Amniotic epithelial cell (primary cell): Measurements from ENCODE around the gene GARS1.
"Not testable (repeated sequence)": the region's sequence is repeated elsewhere in the genome, so short reads cannot be mapped to it uniquely, and the experiment has no call there.

Experiments used
- DNase-seq: peaks from one replicate; pipeline ENCODE4 v3.0.0-alpha.2; 2010; ENCODE audit warnings: low read depth

The GARS1 gene

GRCh38 chr7:30594540-30595435 is at the start of gene GARS1:
Gene GARS1 (plus strand): TSS chr7:30594878. CDS start chr7:30594922, 44 bp downstream.
- peak; percentile 86 for DNase-seq

- peak; percentile 81 for DNase-seq
Measured at GRCh38 chr7:30545791-30546555, 48.7 kb upstream of the GARS1 start.

GRCh38 chr7:30546596-30546995 is 48.1 kb upstream of the GARS1 start:
- DNase-seq = no peak

- DNase-seq = peak; percentile 65
Measured at GRCh38 chr7:30548845-30549244, 45.8 kb upstream of the GARS1 start.

GRCh38 chr7:30549931-30550493 is 44.7 kb upstream of the GARS1 start:
- no peak for DNase-seq

- DNase-seq = no peak
Measured at GRCh38 chr7:30552330-30552729, 42.3 kb upstream of the GARS1 start.

GRCh38 chr7:30553141-30553540 is 41.5 kb upstream of the GARS1 start:
- DNase-seq = no peak

GRCh38 chr7:30553546-30553945 is 41.1 kb upstream of the GARS1 start:
- no peak for DNase-seq

- no peak for DNase-seq
Measured at GRCh38 chr7:30555525-30555924, 39.2 kb upstream of the GARS1 start.

- peak; percentile 15 for DNase-seq
Measured at GRCh38 chr7:30556840-30557239, 37.8 kb upstream of the GARS1 start.

GRCh38 chr7:30557245-30557644 is 37.4 kb upstream of the GARS1 start:
- DNase-seq = no peak

- no peak for DNase-seq
Measured at GRCh38 chr7:30559611-30560010, 35.1 kb upstream of the GARS1 start.

GRCh38 chr7:30561389-30561788 is 33.3 kb upstream of the GARS1 start:
- DNase-seq = no peak

- DNase-seq = peak; percentile 24
Measured at GRCh38 chr7:30562498-30562897, 32.2 kb upstream of the GARS1 start.

GRCh38 chr7:30562909-30563308 is 31.8 kb upstream of the GARS1 start:
- no peak for DNase-seq

- peak; percentile 48 for DNase-seq
Measured at GRCh38 chr7:30563326-30563942, 31.2 kb upstream of the GARS1 start.

GRCh38 chr7:30564243-30564892 is 30.3 kb upstream of the GARS1 start:
- peak; percentile 77 for DNase-seq

GRCh38 chr7:30566596-30566995 is 28.1 kb upstream of the GARS1 start:
- no peak for DNase-seq

- no peak for DNase-seq
Measured at GRCh38 chr7:30567081-30567480, 27.6 kb upstream of the GARS1 start.

GRCh38 chr7:30570238-30570637 is 24.4 kb upstream of the GARS1 start:
- DNase-seq = not testable (repeated sequence)

- DNase-seq = no peak
Measured at GRCh38 chr7:30572212-30572841, 22.4 kb upstream of the GARS1 start.
